ENCODE results near the gene ANKUB1.

Gene ANKUB1

DNA sequence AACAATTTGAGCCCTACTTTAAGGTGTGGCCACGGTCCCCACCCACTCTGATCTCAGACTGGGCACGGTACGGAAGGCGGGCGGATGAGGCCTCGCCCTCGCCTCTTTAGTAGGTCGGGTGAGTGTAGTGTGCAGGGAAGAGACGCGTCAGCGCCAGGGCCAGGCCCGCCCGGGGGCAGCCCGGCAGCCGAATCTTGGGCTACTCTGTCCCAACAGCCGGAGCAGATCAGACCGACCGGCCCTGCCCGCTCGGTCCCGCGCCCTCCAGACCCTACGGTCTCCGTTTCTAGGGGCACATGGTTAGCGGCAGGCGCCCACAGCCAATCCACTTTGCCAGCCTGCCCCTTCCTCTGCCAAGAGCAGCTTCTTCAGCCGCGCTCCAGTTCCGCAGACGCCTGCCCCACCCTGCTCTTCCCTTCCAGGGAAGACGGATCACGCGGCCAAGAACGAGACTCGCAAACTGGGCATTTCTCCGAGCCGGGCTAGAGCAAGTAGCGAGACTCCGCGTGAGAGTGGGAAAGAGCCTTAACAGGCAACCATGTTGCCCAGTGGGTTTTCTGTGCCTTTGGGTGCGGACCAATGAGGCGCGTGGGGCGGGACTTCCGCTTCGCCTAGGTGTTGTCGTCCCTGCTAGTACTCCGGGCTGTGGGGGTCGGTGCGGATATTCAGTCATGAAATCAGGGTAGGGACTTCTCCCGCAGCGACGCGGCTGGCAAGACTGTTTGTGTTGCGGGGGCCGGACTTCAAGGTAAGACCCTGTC is 20.4 kb upstream of the ANKUB1 start, which contains the start of gene RNF13:
Gene RNF13, plus strand, starts transcription at position 610 of the 761 bp plus-strand sequence. CDS start 32,812 bp downstream, outside the sequence.
- peak within 1 kb of the TSS; percentile 76 for H3K4me3 ChIP-seq (replicated peaks; ENCODE audit: low read depth, low read length)
- DNase-seq (ENCODE audit: extremely low read depth, insufficient read length), result peak; percentile 91

DNA sequence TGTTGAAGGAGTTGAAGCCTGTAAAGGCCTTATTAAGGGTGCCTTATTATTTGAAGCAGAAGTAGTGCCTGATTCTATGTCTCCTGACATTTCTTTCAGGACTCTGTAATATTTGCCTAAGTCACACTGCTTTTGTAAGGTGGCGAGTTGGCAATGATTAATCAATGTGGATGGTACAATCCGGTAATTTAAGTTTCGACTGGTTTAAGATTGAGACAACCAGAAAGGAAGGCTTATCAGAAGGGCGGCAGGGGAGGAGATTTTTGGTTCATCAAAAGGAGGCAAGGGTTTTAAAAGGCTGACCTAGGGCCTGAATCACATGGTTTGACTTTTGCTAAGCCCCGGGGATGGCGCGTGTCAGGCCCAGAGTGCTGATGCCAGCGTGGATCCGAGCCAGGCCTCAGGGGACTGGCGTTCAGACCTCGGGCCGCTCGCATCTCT is 19.8 kb upstream of the ANKUB1 start:
- Histone ChIP-seq H3K36me3 (ENCODE audit: control insufficient read depth, insufficient read depth, low read length) (no peaks in the 10 kb centered on the region), H3K27me3 (replicated peaks; ENCODE audit: control insufficient read depth, insufficient read depth, low read length) (no peaks in the 10 kb centered on the region), H3K4me3 (replicated peaks; ENCODE audit: low read depth, low read length) (peak overlapping the region; percentile 76)
- DNase-seq (ENCODE audit: extremely low read depth, insufficient read length), result no peak
- TF ChIP-seq, protein P1, sequence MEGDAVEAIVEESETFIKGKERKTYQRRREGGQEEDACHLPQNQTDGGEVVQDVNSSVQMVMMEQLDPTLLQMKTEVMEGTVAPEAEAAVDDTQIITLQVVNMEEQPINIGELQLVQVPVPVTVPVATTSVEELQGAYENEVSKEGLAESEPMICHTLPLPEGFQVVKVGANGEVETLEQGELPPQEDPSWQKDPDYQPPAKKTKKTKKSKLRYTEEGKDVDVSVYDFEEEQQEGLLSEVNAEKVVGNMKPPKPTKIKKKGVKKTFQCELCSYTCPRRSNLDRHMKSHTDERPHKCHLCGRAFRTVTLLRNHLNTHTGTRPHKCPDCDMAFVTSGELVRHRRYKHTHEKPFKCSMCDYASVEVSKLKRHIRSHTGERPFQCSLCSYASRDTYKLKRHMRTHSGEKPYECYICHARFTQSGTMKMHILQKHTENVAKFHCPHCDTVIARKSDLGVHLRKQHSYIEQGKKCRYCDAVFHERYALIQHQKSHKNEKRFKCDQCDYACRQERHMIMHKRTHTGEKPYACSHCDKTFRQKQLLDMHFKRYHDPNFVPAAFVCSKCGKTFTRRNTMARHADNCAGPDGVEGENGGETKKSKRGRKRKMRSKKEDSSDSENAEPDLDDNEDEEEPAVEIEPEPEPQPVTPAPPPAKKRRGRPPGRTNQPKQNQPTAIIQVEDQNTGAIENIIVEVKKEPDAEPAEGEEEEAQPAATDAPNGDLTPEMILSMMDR (IDR thresholded peaks at IDR 0.05; ENCODE audit: insufficient read depth, low read length, poor library complexity, severe bottlenecking), result no peak

More for the DNA sequence above, 20.4 kb upstream of the ANKUB1 start, which contains the start of gene RNF13:
- Histone ChIP-seq H3K36me3 (ENCODE audit: control insufficient read depth, insufficient read depth, low read length) (no peaks in the 10 kb centered on the region), H3K27me3 (replicated peaks; ENCODE audit: control insufficient read depth, insufficient read depth, low read length) (no peaks in the 10 kb centered on the region)
- TF ChIP-seq, protein P1 (IDR thresholded peaks at IDR 0.05; ENCODE audit: insufficient read depth, low read length, poor library complexity, severe bottlenecking), result no peak

DNA sequence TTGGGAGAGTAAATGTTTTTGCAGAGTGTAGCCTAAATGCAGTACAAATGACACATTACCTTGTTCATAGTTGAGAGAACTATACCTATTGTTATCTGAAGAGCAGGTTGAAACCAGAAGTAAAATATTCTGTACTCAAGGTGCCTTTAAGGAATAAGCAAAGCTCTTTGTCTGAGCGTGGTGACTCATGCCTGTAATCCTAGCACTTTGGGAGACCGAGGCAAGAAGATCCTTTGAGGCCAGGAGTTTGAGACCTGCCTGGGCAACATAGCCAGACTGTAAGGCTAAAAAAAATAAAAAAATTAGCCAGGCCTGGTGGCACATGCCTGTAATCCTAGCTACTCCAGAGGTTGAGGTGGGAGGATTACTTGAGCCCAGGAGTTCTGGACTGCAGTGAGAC is 18.5 kb upstream of the ANKUB1 start:
- no peaks in the 10 kb centered on the region for H3K27me3 ChIP-seq (replicated peaks; ENCODE audit: control insufficient read depth, insufficient read depth, low read length)
- no peak overlapping the region for H3K4me3 ChIP-seq (replicated peaks; ENCODE audit: low read depth, low read length)
- TF ChIP-seq, protein P1 (IDR thresholded peaks at IDR 0.05; ENCODE audit: insufficient read depth, low read length, poor library complexity, severe bottlenecking), result no peak
- no peak for DNase-seq (ENCODE audit: extremely low read depth, insufficient read length)
- no peaks in the 10 kb centered on the region for H3K36me3 ChIP-seq (ENCODE audit: control insufficient read depth, insufficient read depth, low read length)

DNA sequence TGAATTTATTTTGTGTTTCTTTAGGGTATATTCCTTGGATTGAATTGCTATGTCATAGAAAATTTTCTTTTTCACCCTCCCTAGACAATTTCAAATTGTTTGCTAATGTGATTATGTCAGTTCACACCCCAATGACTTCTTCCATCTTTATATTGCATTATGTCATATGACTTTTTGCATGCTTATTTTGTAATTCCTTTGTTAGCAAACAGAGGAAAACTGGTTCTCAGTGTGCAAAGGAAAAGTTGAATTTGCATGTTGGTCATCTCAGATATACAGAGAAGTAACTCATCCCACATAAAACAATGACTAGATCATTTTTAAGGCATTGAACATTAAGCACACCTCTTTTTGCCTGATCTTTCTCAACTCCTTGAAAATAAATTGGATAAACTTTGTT is 17.3 kb upstream of the ANKUB1 start:
- H3K36me3 ChIP-seq (ENCODE audit: control insufficient read depth, insufficient read depth, low read length), result no peaks in the 10 kb centered on the region
- no peak overlapping the region for H3K4me3 ChIP-seq (replicated peaks; ENCODE audit: low read depth, low read length)
- H3K27me3 ChIP-seq (replicated peaks; ENCODE audit: control insufficient read depth, insufficient read depth, low read length), result no peaks in the 10 kb centered on the region
- TF ChIP-seq, protein P1 (IDR thresholded peaks at IDR 0.05; ENCODE audit: insufficient read depth, low read length, poor library complexity, severe bottlenecking), result no peak
- DNase-seq (ENCODE audit: extremely low read depth, insufficient read length), result no peak

DNA sequence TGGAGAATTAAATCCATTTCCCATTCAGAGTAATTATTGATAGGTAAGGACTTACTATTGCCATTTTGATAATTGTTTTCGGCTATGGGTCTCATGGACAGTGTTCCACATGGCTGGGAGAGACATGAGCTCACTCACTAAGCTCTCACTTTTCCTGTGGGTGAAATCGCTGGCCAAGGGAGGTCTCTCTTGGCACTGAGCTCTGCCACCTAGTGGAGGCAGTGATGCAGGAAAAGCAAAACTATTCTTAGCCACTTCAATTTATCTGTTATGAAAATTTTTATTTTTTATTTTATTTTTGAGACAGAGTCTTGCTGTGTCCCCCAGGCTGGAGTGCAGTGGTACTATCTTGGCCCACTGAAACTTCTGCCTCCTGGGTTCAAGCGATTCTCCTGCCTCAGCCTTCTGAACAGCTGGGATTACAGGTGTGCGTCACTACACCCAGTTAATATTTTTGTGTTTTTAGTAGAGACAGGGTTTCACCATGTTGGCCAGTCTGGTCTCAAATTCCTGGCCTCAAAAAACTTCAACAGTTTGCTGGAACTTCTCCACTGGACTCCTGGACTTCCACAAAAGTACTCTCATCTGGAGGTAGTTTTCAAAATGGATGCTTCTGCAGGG is 16.0 kb upstream of the ANKUB1 start:
- Histone ChIP-seq H3K27me3 (replicated peaks; ENCODE audit: control insufficient read depth, insufficient read depth, low read length) (no peaks in the 10 kb centered on the region), H3K4me3 (replicated peaks; ENCODE audit: low read depth, low read length) (no peak overlapping the region), H3K36me3 (ENCODE audit: control insufficient read depth, insufficient read depth, low read length) (no peaks in the 10 kb centered on the region)
- TF ChIP-seq, protein P1 (IDR thresholded peaks at IDR 0.05; ENCODE audit: insufficient read depth, low read length, poor library complexity, severe bottlenecking), result peak; percentile 90
- peak; percentile 28 for DNase-seq (ENCODE audit: extremely low read depth, insufficient read length)

All from GM06990 (cell line).